HG03520 (cell line): Measurements from ENCODE around the gene RHBG.

Experiments
- ATAC-seq: cut with Tn5 transposase; IDR thresholded peaks from one replicate; pipeline ENCODE4 v1.9.1; 2021; ENCODE audit warnings: mild to moderate bottlenecking, moderate library complexity; ENCODE audit not compliant: unreplicated experiment

Gene RHBG

GRCh38 chr1:156402331-156403020, 33.5 kb downstream of the RHBG start:
- ATAC-seq = no peak

- ATAC-seq = no peak
Observed at GRCh38 chr1:156405670-156406069, 36.7 kb downstream of the RHBG start.

- ATAC-seq = no peak
Observed at GRCh38 chr1:156406251-156406650, 37.2 kb downstream of the RHBG start.

GRCh38 chr1:156407344-156407743, 38.3 kb downstream of the RHBG start:
- no peak for ATAC-seq

- no peak for ATAC-seq
Observed at GRCh38 chr1:156407760-156408159, 38.7 kb downstream of the RHBG start.

GRCh38 chr1:156409439-156409838, 40.4 kb downstream of the RHBG start:
- ATAC-seq = no peak

GRCh38 chr1:156410238-156410637, 41.2 kb downstream of the RHBG start:
- ATAC-seq = no peak

- ATAC-seq = no peak
Observed at GRCh38 chr1:156410740-156411139, 41.7 kb downstream of the RHBG start.

- ATAC-seq = no peak
Observed at GRCh38 chr1:156412653-156413321, 43.8 kb downstream of the RHBG start.

- ATAC-seq = no peak
Observed at GRCh38 chr1:156413391-156414246, 44.6 kb downstream of the RHBG start.

GRCh38 chr1:156414461-156415064, 45.6 kb downstream of the RHBG start:
- ATAC-seq = no peak

- no peak for ATAC-seq
Observed at GRCh38 chr1:156416993-156417392, 48.0 kb downstream of the RHBG start.

GRCh38 chr1:156417401-156418020, 48.5 kb downstream of the RHBG start:
- no peak for ATAC-seq

GRCh38 chr1:156418416-156419070, 49.5 kb downstream of the RHBG start:
- no peak for ATAC-seq

GRCh38 chr1:156419854-156420204, 50.8 kb downstream of the RHBG start:
- no peak for ATAC-seq

- ATAC-seq = no peak
Observed at GRCh38 chr1:156420205-156421061, 51.4 kb downstream of the RHBG start.

- no peak for ATAC-seq
Observed at GRCh38 chr1:156421062-156421938, 52.3 kb downstream of the RHBG start.

- no peak for ATAC-seq
Observed at GRCh38 chr1:156421939-156422601, 53.1 kb downstream of the RHBG start.
